GM18870 (cell line): Measurements from ENCODE around the gene CCDC30.

Source experiments
- ATAC-seq: cut with Tn5 transposase; IDR thresholded peaks from one replicate; pipeline ENCODE4 v1.9.1; 2021; ENCODE audit warnings: moderate library complexity; ENCODE audit not compliant: unreplicated experiment

CCDC30 gene

GRCh38 chr1:42462828-42463763 lies at the start of gene CCDC30:
TSS of gene CCDC30 (plus strand) at chr1:42463286. CDS start at chr1:42480552, 17,266 bp downstream.
- ATAC-seq, result peak; percentile 98

- no peak for ATAC-seq
These were observed 48.3 kb upstream of the CCDC30 start for GRCh38 chr1:42414551-42415496.

- ATAC-seq, result no peak
These were observed 45.9 kb upstream of the CCDC30 start for GRCh38 chr1:42417166-42417565.

- no peak for ATAC-seq
These were observed 44.6 kb upstream of the CCDC30 start for GRCh38 chr1:42418516-42418915.

GRCh38 chr1:42419126-42419821 lies 43.8 kb upstream of the CCDC30 start:
- no peak for ATAC-seq

- ATAC-seq, result no peak
These were observed 43.0 kb upstream of the CCDC30 start for GRCh38 chr1:42420121-42420520.

GRCh38 chr1:42420911-42421585 lies 42.0 kb upstream of the CCDC30 start:
- ATAC-seq, result no peak

GRCh38 chr1:42422737-42423136 lies 40.3 kb upstream of the CCDC30 start:
- ATAC-seq, result no peak

- no peak for ATAC-seq
These were observed 39.4 kb upstream of the CCDC30 start for GRCh38 chr1:42423681-42424080.

- ATAC-seq, result no peak
These were observed 38.9 kb upstream of the CCDC30 start for GRCh38 chr1:42424201-42424600.

GRCh38 chr1:42427240-42427639 lies 35.8 kb upstream of the CCDC30 start:
- no peak for ATAC-seq

GRCh38 chr1:42429603-42430002 lies 33.5 kb upstream of the CCDC30 start:
- no peak for ATAC-seq

GRCh38 chr1:42430286-42431135 lies 32.6 kb upstream of the CCDC30 start:
- ATAC-seq, result no peak

- ATAC-seq, result no peak
These were observed 31.6 kb upstream of the CCDC30 start for GRCh38 chr1:42431514-42431913.

GRCh38 chr1:42432714-42433113 lies 30.4 kb upstream of the CCDC30 start:
- ATAC-seq, result no peak

GRCh38 chr1:42433369-42433768 lies 29.7 kb upstream of the CCDC30 start:
- no peak for ATAC-seq

- ATAC-seq, result no peak
These were observed 28.7 kb upstream of the CCDC30 start for GRCh38 chr1:42434340-42434739.

GRCh38 chr1:42439940-42440339 lies 23.1 kb upstream of the CCDC30 start:
- no peak for ATAC-seq

- no peak for ATAC-seq
These were observed 20.4 kb upstream of the CCDC30 start for GRCh38 chr1:42442662-42443061.
